Smooth muscle cell (in vitro differentiated cells): ENCODE measurements around the gene PIK3R5. TPM values are rescaled to one million over a fixed set of nuclear protein-coding genes. Genes with fewer than 3 reads are reported as not detected.

Source experiments
- DNase-seq: peaks from one replicate; lab custom pipeline; 2025; ENCODE audit not compliant: unreplicated experiment; lab: John Stamatoyannopoulos, UW
- H2AFZ ChIP-seq: fragments of 200-600 bp; sonication (generic); 2 replicates; pipeline ENCODE4 v1.6.0; 2016; ENCODE audit warnings: antibody characterized with exemption, low read depth, mild to moderate bottlenecking
- H3F3A ChIP-seq: fragments of 200-600 bp; sonication (generic); 2 replicates; pipeline ENCODE4 v1.6.0; 2017; ENCODE audit warnings: antibody characterized with exemption, low read depth
- H3K27ac ChIP-seq: fragments of 200-600 bp; sonication (generic); 2 replicates; pipeline ENCODE4 v1.5.1; 2016; ENCODE audit warnings: low read depth, mild to moderate bottlenecking
- H3K27me3 ChIP-seq: fragments of 200-600 bp; sonication (generic); 2 replicates; pipeline ENCODE4 v1.6.1; 2016; ENCODE audit warnings: low read depth, mild to moderate bottlenecking
- H3K36me3 ChIP-seq: fragments of 200-600 bp; sonication (generic); 2 replicates; pipeline ENCODE4 v1.5.1; 2016; ENCODE audit warnings: low read depth
- H3K4me1 ChIP-seq: fragments of 200-600 bp; sonication (generic); 2 replicates; pipeline ENCODE4 v1.5.1; 2016; ENCODE audit warnings: low read depth
- H3K4me2 ChIP-seq: fragments of 200-600 bp; sonication (generic); 2 replicates; pipeline ENCODE4 v1.6.0; 2016; ENCODE audit warnings: mild to moderate bottlenecking
- H3K4me3 ChIP-seq: fragments of 200-600 bp; sonication (generic); 2 replicates; pipeline ENCODE4 v1.5.1; 2016; ENCODE audit warnings: mild to moderate bottlenecking
- H3K79me2 ChIP-seq: fragments of 200-600 bp; sonication (generic); 2 replicates; pipeline ENCODE4 v1.6.0; 2016; ENCODE audit warnings: low read depth, mild to moderate bottlenecking
- H3K9ac ChIP-seq: fragments of 200-600 bp; sonication (generic); 2 replicates; pipeline ENCODE4 v1.6.0; 2016; ENCODE audit warnings: low read depth
- H3K9me3 ChIP-seq: fragments of 200-600 bp; sonication (generic); replicated peaks from 2 replicates; pipeline ENCODE4 v1.5.1; 2016; ENCODE audit warnings: low read depth
- H4K20me1 ChIP-seq: fragments of 200-600 bp; sonication (generic); 2 replicates; pipeline ENCODE4 v1.6.0; 2016; ENCODE audit warnings: low read depth
- WGBS: methylation state at CpG from one replicate; pipeline ENCODE4 v1.1.7; 2016; ENCODE audit warnings: low lambda C conversion rate; 5-methylcytosine and 5-hydroxymethylcytosine counted together
- polyA plus RNA-seq: library from polyadenylated mRNA; unstranded; fragments of >200 nt; fragmentation: Nextera tagmentation; extraction: Ambion mirVana; gene quantifications from 2 replicates; pipeline ENCODE4 v1.2.1, GENCODE V29; 2016
- total RNA-seq: library from RNA; depleted of rRNA; stranded (reverse); fragments of >200 nt; gene quantifications from 2 replicates; pipeline ENCODE4 v1.2.3, GENCODE V29; 2014
- TF ChIP-seq, protein P1 (sequence below): fragments of 200-600 bp; sonication (generic); IDR thresholded peaks from 2 replicates; pipeline ENCODE4 v1.5.1; 2017; ENCODE audit warnings: borderline replicate concordance, mild to moderate bottlenecking, antibody characterized with exemption; ENCODE audit not compliant: insufficient read depth, poor library complexity, severe bottlenecking

The PIK3R5 gene
- total and polyA plus RNA-seq, 2 experiments from 2014 or later = not detected

DNA sequence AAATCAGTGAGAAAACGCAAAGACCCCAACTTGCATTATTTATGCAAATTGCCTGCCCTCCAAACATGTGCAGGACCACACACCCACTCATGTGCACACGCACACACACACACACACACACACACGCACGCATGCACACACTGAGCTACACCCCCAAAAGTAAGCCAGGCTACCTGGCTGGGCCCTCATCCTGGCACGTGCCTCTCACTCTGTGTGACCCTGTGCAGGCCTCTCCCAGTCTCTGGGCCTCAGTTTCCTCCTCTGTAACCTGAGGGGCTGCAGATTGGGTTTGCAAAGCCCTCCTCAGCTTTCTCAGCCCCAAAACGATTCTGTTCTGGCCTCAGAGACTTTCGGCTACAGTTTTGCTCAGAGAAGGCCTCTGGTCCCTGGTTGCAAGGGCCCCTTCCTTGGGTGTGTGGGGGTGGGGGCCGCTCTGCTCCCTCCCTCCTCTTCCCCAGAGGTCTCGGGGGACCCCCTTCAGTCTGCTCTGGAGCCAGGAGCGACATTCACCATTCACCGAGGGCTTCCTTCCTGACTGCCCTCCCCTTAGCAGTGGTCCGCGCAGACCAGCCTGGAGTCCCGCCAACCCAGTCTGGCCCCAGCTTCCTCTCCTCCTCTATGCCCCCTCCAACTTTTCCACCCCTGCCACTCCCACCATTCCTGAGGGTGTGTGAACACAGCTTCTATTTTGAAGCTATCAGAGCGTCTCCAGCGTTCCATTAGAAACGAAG, 92.6 kb downstream of the PIK3R5 start:
- no peaks in the 10 kb centered on the region for H3K79me2 ChIP-seq
- no peak overlapping the region for H3K4me3 ChIP-seq
- H3K9me3 ChIP-seq = no peaks in the 10 kb centered on the region
- no peaks in the 10 kb centered on the region for H3K36me3 ChIP-seq
- peaks cover 10% of the 10 kb centered on the region for H3K27me3 ChIP-seq
- H3F3A ChIP-seq = no peaks in the 10 kb centered on the region
- no peak overlapping the region for H3K9ac ChIP-seq
- 90% methylated on average over 17 of the region's 17 CpGs for WGBS
- no peak for DNase-seq
- no peaks in the 10 kb centered on the region for H3K4me1 ChIP-seq
- no peaks in the 10 kb centered on the region for H4K20me1 ChIP-seq
- TF ChIP-seq, protein P1, sequence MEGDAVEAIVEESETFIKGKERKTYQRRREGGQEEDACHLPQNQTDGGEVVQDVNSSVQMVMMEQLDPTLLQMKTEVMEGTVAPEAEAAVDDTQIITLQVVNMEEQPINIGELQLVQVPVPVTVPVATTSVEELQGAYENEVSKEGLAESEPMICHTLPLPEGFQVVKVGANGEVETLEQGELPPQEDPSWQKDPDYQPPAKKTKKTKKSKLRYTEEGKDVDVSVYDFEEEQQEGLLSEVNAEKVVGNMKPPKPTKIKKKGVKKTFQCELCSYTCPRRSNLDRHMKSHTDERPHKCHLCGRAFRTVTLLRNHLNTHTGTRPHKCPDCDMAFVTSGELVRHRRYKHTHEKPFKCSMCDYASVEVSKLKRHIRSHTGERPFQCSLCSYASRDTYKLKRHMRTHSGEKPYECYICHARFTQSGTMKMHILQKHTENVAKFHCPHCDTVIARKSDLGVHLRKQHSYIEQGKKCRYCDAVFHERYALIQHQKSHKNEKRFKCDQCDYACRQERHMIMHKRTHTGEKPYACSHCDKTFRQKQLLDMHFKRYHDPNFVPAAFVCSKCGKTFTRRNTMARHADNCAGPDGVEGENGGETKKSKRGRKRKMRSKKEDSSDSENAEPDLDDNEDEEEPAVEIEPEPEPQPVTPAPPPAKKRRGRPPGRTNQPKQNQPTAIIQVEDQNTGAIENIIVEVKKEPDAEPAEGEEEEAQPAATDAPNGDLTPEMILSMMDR = no peak
- no peak overlapping the region for H3K4me2 ChIP-seq
- H2AFZ ChIP-seq = no peak overlapping the region
- H3K27ac ChIP-seq = no peak overlapping the region

DNA sequence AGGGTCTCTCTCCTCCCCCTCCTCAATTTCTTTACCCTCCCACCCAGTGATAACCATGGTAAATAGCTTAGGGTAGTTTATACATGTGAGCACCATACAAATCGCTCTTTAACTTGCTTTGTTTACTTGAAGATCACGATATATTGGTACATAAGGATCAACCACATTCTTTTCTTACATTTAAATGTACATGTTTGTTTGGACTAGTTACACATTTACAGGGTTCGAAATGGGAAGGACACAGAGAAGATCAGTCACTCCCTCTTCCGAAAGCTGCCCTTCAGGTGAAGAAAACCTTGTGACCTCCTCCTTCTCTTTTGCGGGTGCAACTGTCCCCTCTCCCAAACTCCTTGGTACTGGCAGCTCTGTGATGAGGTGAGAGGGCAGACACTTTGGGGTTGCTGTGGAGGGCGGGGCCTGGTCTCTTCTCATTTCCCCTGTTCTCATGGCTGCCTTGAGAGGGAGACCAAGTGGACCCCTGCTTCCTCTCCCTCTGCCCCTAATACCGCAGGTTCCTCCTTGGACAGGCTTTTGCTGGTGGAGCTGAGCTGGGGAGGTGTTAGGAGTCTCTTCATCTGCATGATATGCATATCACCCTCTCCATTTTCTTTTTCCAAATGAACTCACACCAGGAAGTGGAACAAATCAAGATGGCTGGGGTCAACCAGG, 93.3 kb downstream of the PIK3R5 start:
- H3K4me2 ChIP-seq = no peak overlapping the region
- 96% methylated on average over 7 of the region's 7 CpGs for WGBS
- H4K20me1 ChIP-seq = no peaks in the 10 kb centered on the region
- H3K27me3 ChIP-seq = peaks cover 14% of the 10 kb centered on the region
- H3K79me2 ChIP-seq = no peaks in the 10 kb centered on the region
- no peak overlapping the region for H3K4me3 ChIP-seq
- H3K4me1 ChIP-seq = no peaks in the 10 kb centered on the region
- H3K36me3 ChIP-seq = no peaks in the 10 kb centered on the region
- no peak overlapping the region for H3K27ac ChIP-seq
- no peak overlapping the region for H3K9ac ChIP-seq
- H3F3A ChIP-seq = no peaks in the 10 kb centered on the region
- no peak overlapping the region for H2AFZ ChIP-seq
- TF ChIP-seq, protein P1 = no peak
- H3K9me3 ChIP-seq = no peaks in the 10 kb centered on the region
- no peak for DNase-seq

DNA sequence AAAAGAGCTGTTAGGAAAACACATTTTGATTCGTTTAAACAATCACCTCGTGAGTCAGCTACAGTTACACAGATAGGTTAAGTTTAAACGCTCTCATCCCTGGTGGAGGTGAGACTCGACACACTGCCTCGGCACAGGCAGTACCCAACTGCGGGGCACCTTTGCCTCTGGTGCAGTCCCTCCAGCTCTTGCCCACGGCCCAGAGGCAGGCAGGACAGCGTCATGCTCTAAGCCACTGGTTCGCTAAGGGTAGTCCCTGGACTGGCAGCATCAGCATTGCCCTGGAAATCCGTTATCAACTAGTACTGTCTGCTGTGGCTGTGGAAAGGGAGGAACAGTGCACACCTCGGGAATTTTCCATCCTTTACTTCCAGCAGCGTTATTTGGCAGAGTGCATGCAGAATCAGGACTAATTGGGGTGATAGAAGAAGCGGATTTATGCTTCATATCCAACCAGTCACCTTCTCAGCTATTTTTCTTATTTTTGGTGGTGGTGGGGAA, 94.4 kb downstream of the PIK3R5 start:
- no peaks in the 10 kb centered on the region for H3K9me3 ChIP-seq
- H2AFZ ChIP-seq = no peak overlapping the region
- H3K27me3 ChIP-seq = peaks cover 15% of the 10 kb centered on the region
- 91% methylated on average over 13 of the region's 13 CpGs for WGBS
- H3K4me1 ChIP-seq = no peaks in the 10 kb centered on the region
- no peak for DNase-seq
- H3K36me3 ChIP-seq = no peaks in the 10 kb centered on the region
- H4K20me1 ChIP-seq = no peaks in the 10 kb centered on the region
- H3K4me3 ChIP-seq = no peak overlapping the region
- H3K79me2 ChIP-seq = no peaks in the 10 kb centered on the region
- no peak overlapping the region for H3K4me2 ChIP-seq
- H3F3A ChIP-seq = no peaks in the 10 kb centered on the region
- no peak overlapping the region for H3K9ac ChIP-seq
- TF ChIP-seq, protein P1 = no peak
- no peak overlapping the region for H3K27ac ChIP-seq
